GM21423 (cell line): ENCODE results near the gene ANAPC16.
"Not testable (repeated sequence)": the region's sequence is repeated elsewhere in the genome, so short reads cannot be mapped to it uniquely, and the experiment has no call there.

ENCODE experiments used
- ATAC-seq: cut with Tn5 transposase; IDR thresholded peaks from one replicate; pipeline ENCODE4 v1.9.1; 2021; ENCODE audit warnings: mild to moderate bottlenecking, moderate library complexity; ENCODE audit not compliant: unreplicated experiment

ANAPC16 gene

DNA sequence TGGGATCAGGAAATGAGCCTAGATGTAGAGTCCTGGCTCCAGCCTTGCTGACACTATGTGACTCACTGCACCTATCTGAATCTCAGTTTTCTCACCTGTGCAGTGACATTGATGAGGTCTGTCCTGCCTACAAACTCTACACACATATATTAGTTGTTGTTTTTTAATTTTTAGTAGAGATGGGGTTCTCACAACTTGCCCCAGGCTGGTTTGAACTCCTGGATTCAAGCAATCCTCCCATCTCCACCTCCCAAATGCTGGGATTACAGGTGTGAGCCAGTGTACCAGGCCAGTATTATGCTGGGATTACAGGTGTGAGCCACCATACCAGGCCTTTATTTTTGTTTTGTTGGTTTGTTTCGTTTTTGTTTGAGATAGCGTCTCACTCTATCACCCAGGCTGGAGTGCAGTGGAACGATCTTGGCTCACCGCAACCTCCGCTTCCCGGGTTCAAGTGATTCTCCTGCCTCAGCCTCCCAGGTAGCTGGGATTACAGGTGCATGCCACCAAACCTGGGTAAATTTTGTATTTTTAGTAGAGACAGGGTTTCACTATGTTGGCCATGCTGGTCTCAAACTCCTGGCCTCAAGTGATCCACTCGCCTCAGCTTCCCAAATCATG lies 46.1 kb downstream of the ANAPC16 start:
- no peak for ATAC-seq

DNA sequence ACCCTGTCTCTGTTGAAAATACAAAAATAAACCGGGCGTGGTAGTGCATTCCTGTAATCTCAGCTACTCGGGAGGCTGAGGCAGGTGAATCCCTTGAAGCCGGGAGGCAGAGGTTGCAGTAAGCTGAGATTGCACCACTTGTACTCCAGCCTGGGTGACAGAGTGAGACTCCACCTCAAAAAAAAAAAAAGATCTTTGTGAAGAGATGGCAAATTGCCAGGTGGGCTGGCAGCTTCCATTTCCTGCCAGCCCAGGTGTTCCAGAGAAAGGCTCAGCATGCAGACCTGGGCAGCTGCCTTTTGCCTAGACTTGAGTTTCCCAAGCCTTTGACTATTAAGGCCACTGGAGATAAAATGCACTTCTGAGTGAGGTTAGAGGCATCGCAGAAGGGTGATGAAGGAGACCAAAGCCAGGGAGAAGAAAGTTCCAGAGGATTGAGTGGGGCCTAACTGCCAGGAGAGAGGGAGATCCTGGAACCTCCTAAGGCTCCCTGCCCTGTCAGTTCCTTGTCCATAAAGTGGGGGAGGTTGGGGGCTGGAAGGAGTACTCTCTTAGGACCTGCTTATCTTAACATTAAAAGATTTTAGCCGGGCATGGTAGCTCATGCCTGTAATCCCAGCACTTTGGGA lies 47.9 kb downstream of the ANAPC16 start:
- ATAC-seq, result no peak

DNA sequence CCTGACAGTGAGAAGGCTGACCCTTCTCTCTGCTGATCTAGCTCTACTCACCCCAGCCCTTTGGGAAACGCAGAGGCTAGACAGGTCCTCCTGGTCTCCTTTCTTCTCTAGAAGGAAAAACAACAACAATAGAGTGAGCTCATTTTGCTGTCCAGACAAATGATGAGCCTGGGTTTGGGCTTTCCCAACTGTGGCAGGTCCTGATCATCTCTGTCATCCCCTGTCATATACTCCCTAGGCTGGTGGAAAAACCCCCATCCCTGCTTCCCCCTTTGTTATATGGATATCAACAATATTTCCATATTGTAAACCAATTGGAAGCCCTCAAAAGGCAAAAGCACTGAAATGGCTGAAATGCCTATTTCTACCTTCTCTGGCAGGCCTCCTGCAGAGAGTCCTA lies 48.7 kb downstream of the ANAPC16 start:
- no peak for ATAC-seq

DNA sequence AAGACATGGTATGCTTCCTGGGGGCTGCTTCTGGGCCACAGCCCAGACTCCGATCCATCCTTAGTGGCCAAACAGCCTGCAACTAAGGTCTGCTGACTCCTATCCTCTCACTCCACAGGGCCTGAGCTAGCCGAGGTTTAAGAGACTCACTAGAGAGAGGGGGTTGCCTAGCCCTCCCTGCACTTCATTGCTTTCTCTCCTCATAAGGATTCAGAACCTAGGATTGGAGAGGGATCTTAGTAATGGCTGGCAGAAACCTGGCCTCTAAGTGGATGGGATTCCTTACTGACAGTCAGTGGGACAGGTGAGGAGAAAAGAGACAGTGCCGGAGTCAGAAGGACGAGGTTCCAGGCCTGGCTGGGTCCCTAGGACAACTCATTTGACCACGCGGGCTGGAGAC lies 49.7 kb downstream of the ANAPC16 start:
- ATAC-seq, result no peak

DNA sequence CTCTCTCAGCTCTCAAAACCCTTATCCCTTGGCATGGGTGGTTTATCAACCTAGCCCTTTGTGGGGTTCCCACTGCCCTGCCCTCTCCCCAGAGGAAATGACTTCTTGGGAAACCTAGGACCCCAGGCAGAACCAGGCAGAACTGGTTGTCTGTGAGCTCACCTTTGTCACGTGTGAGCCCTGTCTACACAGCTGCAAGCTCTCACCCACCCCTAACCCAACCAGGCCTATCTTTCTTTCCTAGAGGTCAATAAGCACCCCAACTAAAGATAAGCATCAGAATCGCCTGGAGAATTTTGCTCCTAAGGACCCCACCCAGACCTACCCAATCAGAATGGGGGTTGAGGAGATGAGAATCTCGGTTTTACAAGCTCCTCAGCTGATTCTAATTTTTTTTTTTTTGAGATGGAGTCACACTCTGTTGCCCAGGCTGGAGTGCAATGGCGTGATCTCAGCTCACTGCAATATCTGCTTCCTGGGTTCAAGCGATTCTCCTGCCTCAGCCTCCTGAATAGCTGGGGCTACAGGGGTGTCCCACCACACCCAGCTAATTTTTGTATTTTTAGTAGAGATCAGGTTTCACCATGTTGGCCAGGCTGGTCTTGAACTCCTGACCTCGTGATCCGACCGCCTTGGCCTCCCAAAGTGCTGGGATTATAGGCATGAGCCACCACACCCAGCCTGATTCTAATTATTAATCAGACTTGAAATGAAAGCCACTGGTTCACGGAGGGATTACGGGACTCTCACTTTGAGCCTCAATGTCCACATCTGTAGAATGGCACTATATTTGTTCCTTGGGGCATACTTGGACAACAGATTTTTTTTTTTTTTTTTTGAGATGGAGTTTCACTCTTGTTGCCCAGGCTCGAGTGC lies 50.4 kb downstream of the ANAPC16 start:
- no peak for ATAC-seq

DNA sequence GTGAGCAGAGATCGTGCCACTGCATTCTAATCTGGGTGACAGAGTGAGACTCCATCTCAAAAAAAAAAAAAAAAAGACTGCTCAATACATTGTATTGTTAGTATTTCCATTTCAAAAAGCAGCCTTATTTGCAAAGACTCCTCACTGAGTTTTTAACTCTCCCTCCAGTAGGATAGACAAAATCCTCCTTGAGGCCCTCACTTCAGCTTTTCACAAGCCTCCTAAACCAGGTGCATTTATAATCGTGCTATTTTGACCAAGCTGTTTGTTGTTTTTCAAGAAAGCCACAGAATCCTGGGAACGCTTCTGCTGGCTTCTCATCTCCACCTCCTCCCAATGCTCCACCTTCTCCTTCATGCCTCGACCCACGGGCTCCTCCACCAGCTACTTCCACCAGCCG lies 51.6 kb downstream of the ANAPC16 start:
- ATAC-seq, result no peak

DNA sequence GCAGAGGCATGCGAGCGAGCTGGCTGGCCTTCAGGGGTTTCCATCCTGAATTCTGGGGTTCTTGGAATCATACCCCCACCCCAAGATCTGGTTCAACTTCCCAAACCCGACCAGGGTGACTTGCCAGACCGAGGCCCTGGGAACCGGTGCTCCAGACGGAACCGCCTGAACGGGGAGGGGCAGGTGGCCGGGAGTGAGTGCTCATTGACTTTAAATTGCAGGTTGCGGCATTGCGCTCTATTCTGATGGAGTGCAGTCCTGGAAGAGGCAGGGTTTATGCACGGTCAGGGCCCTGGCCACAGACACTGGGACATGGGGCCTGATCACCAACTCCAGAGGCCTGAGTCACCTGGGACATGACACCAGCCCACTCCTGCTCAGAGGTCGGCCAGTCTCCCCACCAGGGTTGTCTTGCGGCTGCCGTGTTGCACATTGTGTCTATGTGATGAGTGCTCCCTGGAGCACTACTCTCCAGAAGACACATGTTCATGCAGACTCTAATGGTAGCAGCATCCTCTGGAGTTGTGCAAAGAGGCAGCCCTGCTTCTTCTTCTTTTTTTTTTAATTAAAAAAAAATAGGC lies 52.1 kb downstream of the ANAPC16 start:
- ATAC-seq, result no peak

DNA sequence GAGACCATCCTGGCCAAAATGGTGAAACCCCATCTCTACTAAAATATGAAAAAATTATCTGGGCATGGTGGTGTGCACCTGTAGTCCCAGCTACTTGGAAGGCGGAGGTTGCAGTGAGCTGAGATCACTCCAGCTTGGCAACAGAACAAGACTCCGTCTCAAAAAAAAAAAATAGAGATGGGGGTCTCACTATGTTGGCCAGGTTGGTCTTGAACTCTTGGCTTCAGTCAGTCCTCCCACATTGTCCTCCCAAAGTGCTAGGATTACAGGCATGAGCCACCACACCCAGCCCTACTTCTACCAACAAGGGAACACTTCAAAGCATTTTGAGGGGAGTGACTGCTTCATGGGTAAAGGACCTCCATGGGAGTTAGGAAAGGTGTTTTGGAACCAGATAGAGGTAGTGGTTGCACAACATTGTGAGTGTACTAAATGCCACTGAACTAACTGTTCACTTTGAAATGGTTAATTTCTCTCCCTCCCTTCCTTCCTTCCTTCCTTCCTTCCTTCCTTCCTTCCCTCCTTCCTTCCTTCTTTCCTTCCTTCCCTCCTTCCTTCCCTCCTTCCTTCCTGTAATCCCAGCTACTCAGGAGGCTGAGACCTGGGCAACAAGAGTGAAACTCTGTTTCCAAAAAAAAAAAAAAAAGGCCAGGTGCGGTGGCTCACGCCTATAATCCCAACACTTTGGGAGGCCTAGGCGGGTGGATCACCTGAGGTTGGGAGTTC lies 52.8 kb downstream of the ANAPC16 start:
- not testable (repeated sequence) for ATAC-seq

DNA sequence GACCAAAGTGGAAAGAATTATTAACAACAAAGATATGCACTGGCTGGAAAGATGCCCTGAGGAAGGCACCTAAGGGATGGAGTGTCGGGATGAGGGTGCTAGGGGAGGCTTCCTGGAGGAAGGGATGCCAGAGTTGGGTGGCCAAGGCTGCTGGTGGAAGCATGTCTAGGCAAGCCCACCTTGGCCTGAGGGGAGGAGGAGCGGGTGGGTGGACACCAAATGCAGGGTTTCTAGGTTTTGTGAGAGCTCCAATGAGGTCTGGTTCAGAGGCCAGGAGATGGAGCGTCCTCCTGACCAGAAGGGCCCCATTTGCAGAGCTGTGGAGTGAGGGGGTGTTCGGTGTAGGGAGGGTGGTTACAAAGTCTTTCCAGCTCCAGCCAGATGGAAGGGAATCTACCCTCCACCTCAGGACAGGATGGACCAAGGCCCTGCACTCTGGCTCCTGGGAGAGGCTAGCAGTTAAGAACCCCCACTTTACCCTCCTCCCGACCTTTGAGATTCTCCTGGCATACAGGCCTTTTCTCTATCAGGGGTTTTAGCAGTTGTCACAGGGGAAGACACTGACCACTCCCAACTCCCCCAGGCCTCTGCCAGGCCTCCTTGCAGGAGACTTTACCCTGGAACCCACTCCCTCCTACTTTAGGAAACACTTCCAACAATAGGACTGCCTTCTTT lies 54.9 kb downstream of the ANAPC16 start:
- no peak for ATAC-seq

DNA sequence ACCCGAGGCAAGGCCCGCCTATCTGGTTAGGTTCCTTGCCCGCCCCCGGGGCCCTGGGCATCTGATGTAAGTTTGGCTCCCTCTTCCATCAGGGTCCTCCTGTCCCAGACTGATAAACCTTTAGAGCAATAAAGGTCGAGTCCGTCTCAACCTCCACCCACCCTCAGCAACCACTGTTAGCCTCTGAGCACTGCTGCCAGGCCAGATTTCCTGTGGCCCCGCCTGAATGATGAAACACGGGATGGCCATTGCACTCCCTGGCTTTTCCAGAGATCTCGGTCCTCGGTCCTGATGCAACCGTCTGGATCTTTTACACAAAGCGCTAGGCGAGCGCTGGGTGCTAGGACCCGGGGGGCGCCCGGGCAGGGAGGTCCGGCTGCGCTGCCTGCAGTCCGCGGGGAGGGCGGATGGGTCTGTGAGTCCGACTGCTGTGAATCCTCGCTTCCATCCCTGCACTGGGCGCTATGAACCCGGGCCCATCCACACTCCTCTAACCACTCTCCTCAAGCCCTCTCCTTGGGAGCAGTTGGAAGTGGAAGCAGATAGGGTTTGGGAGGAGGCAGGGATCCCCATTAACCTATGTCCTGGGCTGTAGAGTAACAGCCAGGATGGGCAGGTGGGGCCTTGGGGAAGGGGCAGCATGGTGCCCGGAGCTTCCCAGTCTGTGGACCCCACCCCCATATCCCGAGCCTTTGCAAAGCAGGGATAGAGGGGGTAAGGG lies 57.0 kb downstream of the ANAPC16 start:
- no peak for ATAC-seq

DNA sequence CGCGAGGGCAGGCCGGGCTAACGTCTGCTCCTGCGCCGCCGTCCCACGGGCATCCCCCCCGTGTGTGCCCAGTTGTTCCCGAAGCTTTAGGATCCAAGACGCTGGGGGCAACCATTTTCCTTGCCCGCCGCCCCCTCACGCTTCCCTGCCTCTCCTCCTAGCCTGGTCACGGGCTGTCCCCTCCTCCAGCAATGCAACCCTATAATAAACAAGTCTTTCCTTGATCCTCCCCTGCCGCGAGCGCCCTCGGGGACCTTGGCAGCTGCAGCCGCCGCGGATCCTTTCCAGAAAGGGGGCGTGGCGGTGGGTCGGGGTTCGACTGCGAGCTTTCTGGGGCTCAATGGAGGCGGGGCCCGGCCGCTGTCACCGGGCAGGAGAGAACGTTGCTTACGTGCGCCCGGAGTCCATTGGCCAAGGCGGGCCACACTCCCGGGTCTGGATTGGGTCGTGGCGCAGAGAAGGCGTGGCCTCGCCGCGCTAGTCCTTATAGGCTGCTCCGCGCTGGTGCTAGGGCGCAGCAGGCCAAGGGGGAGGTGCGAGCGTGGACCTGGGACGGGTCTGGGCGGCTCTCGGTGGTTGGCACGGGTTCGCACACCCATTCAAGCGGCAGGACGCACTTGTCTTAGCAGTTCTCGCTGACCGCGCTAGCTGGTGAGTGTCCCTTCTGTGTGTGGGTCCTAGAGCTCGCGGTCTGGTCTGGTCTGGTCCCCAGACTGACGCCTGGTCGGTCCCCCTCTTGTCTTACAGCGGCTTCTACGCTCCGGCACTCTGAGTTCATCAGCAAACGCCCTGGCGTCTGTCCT lies 57.8 kb downstream of the ANAPC16 start, which contains the start of gene DDIT4:
DDIT4 (plus strand) TSS at position 515 of the 803 bp plus-strand sequence. CDS start 293 bp downstream, outside the sequence.
- ATAC-seq, result peak; percentile 77

DNA sequence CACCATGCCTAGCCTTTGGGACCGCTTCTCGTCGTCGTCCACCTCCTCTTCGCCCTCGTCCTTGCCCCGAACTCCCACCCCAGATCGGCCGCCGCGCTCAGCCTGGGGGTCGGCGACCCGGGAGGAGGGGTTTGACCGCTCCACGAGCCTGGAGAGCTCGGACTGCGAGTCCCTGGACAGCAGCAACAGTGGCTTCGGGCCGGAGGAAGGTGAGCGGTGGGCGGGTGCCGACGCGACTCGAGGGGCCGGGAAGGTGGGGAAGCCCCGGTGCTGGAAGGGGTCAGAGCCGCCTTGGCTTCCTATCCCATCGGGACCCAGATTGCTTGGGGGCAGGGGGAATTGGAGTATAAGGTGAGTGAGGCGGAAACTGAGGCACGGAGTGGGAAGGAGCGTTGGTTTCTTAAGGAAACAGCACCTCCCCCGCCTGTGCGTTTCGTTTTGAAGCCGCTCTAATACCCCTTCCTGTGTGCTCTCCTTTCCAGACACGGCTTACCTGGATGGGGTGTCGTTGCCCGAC lies 58.5 kb downstream of the ANAPC16 start:
- no peak for ATAC-seq

DNA sequence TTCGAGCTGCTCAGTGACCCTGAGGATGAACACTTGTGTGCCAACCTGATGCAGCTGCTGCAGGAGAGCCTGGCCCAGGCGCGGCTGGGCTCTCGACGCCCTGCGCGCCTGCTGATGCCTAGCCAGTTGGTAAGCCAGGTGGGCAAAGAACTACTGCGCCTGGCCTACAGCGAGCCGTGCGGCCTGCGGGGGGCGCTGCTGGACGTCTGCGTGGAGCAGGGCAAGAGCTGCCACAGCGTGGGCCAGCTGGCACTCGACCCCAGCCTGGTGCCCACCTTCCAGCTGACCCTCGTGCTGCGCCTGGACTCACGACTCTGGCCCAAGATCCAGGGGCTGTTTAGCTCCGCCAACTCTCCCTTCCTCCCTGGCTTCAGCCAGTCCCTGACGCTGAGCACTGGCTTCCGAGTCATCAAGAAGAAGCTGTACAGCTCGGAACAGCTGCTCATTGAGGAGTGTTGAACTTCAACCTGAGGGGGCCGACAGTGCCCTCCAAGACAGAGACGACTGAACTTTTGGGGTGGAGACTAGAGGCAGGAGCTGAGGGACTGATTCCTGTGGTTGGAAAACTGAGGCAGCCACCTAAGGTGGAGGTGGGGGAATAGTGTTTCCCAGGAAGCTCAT lies 59.0 kb downstream of the ANAPC16 start:
- ATAC-seq, result no peak

DNA sequence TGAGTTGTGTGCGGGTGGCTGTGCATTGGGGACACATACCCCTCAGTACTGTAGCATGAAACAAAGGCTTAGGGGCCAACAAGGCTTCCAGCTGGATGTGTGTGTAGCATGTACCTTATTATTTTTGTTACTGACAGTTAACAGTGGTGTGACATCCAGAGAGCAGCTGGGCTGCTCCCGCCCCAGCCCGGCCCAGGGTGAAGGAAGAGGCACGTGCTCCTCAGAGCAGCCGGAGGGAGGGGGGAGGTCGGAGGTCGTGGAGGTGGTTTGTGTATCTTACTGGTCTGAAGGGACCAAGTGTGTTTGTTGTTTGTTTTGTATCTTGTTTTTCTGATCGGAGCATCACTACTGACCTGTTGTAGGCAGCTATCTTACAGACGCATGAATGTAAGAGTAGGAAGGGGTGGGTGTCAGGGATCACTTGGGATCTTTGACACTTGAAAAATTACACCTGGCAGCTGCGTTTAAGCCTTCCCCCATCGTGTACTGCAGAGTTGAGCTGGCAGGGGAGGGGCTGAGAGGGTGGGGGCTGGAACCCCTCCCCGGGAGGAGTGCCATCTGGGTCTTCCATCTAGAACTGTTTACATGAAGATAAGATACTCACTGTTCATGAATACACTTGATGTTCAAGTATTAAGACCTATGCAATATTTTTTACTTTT lies 59.7 kb downstream of the ANAPC16 start:
- ATAC-seq, result no peak

DNA sequence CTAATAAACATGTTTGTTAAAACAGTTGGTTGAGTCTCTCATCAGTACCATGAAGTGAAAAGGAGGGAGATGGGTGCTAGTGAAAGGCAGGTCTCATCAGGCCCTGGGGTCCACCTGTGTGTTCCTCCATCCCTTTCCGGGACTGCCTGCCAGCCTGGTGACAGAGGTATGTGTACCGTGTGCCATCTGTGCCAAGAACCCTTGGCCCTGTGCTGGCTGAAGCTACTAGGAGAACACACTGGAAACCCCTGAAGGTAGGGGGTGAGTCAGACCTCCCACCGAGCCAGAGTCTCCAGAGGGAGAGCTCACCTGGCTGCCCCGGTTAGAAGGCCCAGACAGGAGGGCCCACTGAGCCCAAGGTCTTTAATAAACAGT lies 60.2 kb downstream of the ANAPC16 start:
- no peak for ATAC-seq

DNA sequence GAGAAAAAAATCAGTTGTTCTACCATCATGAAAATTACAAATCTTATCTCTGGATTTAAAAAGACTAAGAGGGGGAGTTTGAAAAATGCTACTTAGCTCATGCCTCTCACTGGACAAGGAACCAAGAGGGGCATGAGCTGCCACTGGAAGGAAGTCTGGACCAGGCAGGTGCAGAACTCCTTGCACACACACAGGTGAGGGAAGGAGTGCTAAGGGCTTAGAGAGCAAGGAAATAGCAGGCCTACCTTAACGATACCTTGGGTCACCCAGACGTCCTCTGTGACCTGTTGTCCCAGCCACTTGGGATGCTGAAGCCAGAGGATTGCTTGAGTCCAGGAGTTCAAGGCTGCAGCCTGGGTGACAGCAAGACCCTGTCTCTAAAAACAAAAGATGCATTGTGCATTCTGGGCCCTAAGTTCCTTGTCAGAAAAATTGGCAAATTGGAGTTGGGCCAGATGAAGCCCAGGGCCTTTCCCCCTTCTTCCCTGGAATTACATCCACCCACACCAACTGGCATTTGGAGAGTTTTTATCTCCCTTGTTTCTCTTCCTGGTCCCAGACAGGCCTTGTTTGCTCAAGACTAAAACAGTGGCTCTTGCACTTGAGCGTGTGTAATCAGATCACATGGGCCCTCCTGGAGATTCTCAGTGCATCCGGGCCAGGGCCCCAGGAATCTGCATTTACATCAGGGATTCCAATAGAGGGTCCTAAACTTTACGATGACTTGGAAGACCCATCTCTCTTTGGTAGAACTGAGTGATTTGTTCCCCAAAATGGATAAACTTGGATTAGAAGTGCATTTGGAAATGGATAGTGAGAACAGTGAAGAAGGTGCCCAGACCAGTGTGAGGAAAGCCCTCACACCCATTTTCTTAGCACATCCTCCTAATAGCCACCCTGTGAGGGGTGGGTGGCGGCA lies 60.9 kb downstream of the ANAPC16 start:
- ATAC-seq, result no peak
